HG03575 (cell line): ENCODE measurements around the gene CRB1.
"Not testable (repeated sequence)": the region's sequence is repeated elsewhere in the genome, so short reads cannot be mapped to it uniquely, and the experiment has no call there.

Experiments used
- ATAC-seq: cut with Tn5 transposase; IDR thresholded peaks from one replicate; pipeline ENCODE4 v1.9.1; 2021; ENCODE audit not compliant: unreplicated experiment, insufficient number of reproducible peaks, low FRiP score; ENCODE audit errors: extremely low read depth

CRB1 gene

GRCh38 chr1:197391303-197392226 lies 123.5 kb downstream of the CRB1 start:
- ATAC-seq = no peak

GRCh38 chr1:197392541-197392940 lies 124.5 kb downstream of the CRB1 start:
- no peak for ATAC-seq

GRCh38 chr1:197393105-197393504 lies 125.1 kb downstream of the CRB1 start:
- ATAC-seq = no peak

GRCh38 chr1:197393772-197394171 lies 125.7 kb downstream of the CRB1 start:
- no peak for ATAC-seq

GRCh38 chr1:197394831-197395608 lies 127.0 kb downstream of the CRB1 start:
- no peak for ATAC-seq

- ATAC-seq = no peak
These were observed 129.8 kb downstream of the CRB1 start for GRCh38 chr1:197397895-197398294.

GRCh38 chr1:197399755-197400521 lies 131.9 kb downstream of the CRB1 start:
- peak; percentile 59 for ATAC-seq

- ATAC-seq = no peak
These were observed 132.5 kb downstream of the CRB1 start for GRCh38 chr1:197400522-197400902.

GRCh38 chr1:197402189-197402588 lies 134.1 kb downstream of the CRB1 start:
- no peak for ATAC-seq

- not testable (repeated sequence) for ATAC-seq
These were observed 136.7 kb downstream of the CRB1 start for GRCh38 chr1:197404774-197405173.

- ATAC-seq = not testable (repeated sequence)
These were observed 137.6 kb downstream of the CRB1 start for GRCh38 chr1:197405614-197406013.

- ATAC-seq = no peak
These were observed 145.5 kb downstream of the CRB1 start for GRCh38 chr1:197413564-197413963.

- ATAC-seq = no peak
These were observed 147.2 kb downstream of the CRB1 start for GRCh38 chr1:197415221-197415620.

- ATAC-seq = no peak
These were observed 150.6 kb downstream of the CRB1 start for GRCh38 chr1:197418693-197419092.

GRCh38 chr1:197422993-197423392 lies 154.9 kb downstream of the CRB1 start:
- no peak for ATAC-seq

GRCh38 chr1:197424380-197424779 lies 156.3 kb downstream of the CRB1 start:
- ATAC-seq = no peak

- ATAC-seq = no peak
These were observed 161.3 kb downstream of the CRB1 start for GRCh38 chr1:197429372-197429771.

- no peak for ATAC-seq
These were observed 167.2 kb downstream of the CRB1 start for GRCh38 chr1:197435224-197435623.

- no peak for ATAC-seq
These were observed 169.5 kb downstream of the CRB1 start for GRCh38 chr1:197437601-197438000.
